Nephron progenitor cell (in vitro differentiated cells): ENCODE measurements around the gene PTGER2.

ENCODE experiments used
- DNase-seq: peaks from one replicate; pipeline ENCODE4 v3.0.0; 2021
- H3K27ac Mint-ChIP-seq: 2 replicates; pipeline ENCODE4 v1.8.0; 2021; ENCODE audit warnings: mild to moderate bottlenecking, moderate library complexity, mixed read lengths
- H3K27me3 Mint-ChIP-seq: 2 replicates; pipeline ENCODE4 v1.8.0; 2021; ENCODE audit warnings: mild to moderate bottlenecking, low read depth, mixed read lengths; ENCODE audit not compliant: poor library complexity
- H3K36me3 Mint-ChIP-seq: 2 replicates; pipeline ENCODE4 v1.8.0; 2021; ENCODE audit warnings: low read depth, mixed read lengths
- H3K4me1 Mint-ChIP-seq: 2 replicates; pipeline ENCODE4 v1.8.0; 2021; ENCODE audit warnings: mixed read lengths
- H3K4me3 Mint-ChIP-seq: 2 replicates; pipeline ENCODE4 v1.8.0; 2021; ENCODE audit warnings: mild to moderate bottlenecking, moderate library complexity, mixed read lengths
- H3K9me3 Mint-ChIP-seq: 2 replicates; pipeline ENCODE4 v1.8.0; 2021; ENCODE audit warnings: mild to moderate bottlenecking, moderate library complexity, mixed read lengths
- CTCF ChIP-seq: fragments of 200-600 bp; sonication (generic); IDR thresholded peaks from 2 replicates; pipeline ENCODE4 v1.5.0; 2021; ENCODE audit warnings: antibody characterized with exemption

Gene PTGER2

GRCh38 chr14:52354242-52354641, 40.1 kb downstream of the PTGER2 start:
- H3K4me3 Mint-ChIP-seq, result no peak overlapping the region
- no peak for DNase-seq
- H3K9me3 Mint-ChIP-seq, result peaks cover 8% of the 10 kb centered on the region
- peaks cover 3% of the 10 kb centered on the region for H3K27me3 Mint-ChIP-seq
- H3K27ac Mint-ChIP-seq, result no peak overlapping the region
- peaks cover 66% of the 10 kb centered on the region for H3K4me1 Mint-ChIP-seq
- TF ChIP-seq CTCF, result no peak
- H3K36me3 Mint-ChIP-seq, result no peaks in the 10 kb centered on the region

GRCh38 chr14:52355016-52355431, 40.9 kb downstream of the PTGER2 start:
- peaks cover 62% of the 10 kb centered on the region for H3K4me1 Mint-ChIP-seq
- peak overlapping the region; percentile 35 for H3K4me3 Mint-ChIP-seq
- no peaks in the 10 kb centered on the region for H3K36me3 Mint-ChIP-seq
- TF ChIP-seq CTCF, result no peak
- DNase-seq, result no peak
- peaks cover 3% of the 10 kb centered on the region for H3K9me3 Mint-ChIP-seq
- H3K27me3 Mint-ChIP-seq, result peaks cover 3% of the 10 kb centered on the region
- H3K27ac Mint-ChIP-seq, result peak overlapping the region; percentile 95

GRCh38 chr14:52355526-52355925, 41.4 kb downstream of the PTGER2 start:
- DNase-seq, result peak; percentile 4
- Mint-ChIP-seq H3K36me3 (no peaks in the 10 kb centered on the region), H3K4me1 (peaks cover 59% of the 10 kb centered on the region), H3K9me3 (no peaks in the 10 kb centered on the region), H3K27ac (peak overlapping the region; percentile 95), H3K27me3 (peaks cover 3% of the 10 kb centered on the region), H3K4me3 (no peak overlapping the region)
- TF ChIP-seq CTCF, result no peak

GRCh38 chr14:52356025-52356424, 41.9 kb downstream of the PTGER2 start:
- Mint-ChIP-seq H3K4me1 (peaks cover 59% of the 10 kb centered on the region), H3K27ac (peak overlapping the region; percentile 95), H3K27me3 (peaks cover 3% of the 10 kb centered on the region)

GRCh38 chr14:52360831-52361230, 46.7 kb downstream of the PTGER2 start:
- no peak for TF ChIP-seq CTCF
- H3K36me3 Mint-ChIP-seq, result no peaks in the 10 kb centered on the region
- peaks cover 27% of the 10 kb centered on the region for H3K4me1 Mint-ChIP-seq
- H3K4me3 Mint-ChIP-seq, result no peak overlapping the region
- H3K9me3 Mint-ChIP-seq, result no peaks in the 10 kb centered on the region
- H3K27me3 Mint-ChIP-seq, result no peaks in the 10 kb centered on the region
- DNase-seq, result no peak
- H3K27ac Mint-ChIP-seq, result no peak overlapping the region

More at GRCh38 chr14:52356025-52356424, 41.9 kb downstream of the PTGER2 start:
- no peak for DNase-seq
- TF ChIP-seq CTCF, result no peak
- Mint-ChIP-seq H3K9me3 (no peaks in the 10 kb centered on the region), H3K4me3 (no peak overlapping the region), H3K36me3 (no peaks in the 10 kb centered on the region)

- TF ChIP-seq CTCF, result no peak
- H3K9me3 Mint-ChIP-seq, result no peaks in the 10 kb centered on the region
- H3K4me1 Mint-ChIP-seq, result peaks cover 18% of the 10 kb centered on the region
- no peak overlapping the region for H3K27ac Mint-ChIP-seq
- H3K27me3 Mint-ChIP-seq, result no peaks in the 10 kb centered on the region
- no peaks in the 10 kb centered on the region for H3K36me3 Mint-ChIP-seq
- no peak overlapping the region for H3K4me3 Mint-ChIP-seq
- no peak for DNase-seq
Observed at GRCh38 chr14:52363041-52363704, 49.1 kb downstream of the PTGER2 start.
